Fibroblast of villous mesenchyme (primary cell): ENCODE results near the gene ZNF331. TPM values are rescaled to one million over a fixed set of nuclear protein-coding genes. Genes with fewer than 3 reads are reported as not detected.
"Not testable (repeated sequence)": the region's sequence is repeated elsewhere in the genome, so short reads cannot be mapped to it uniquely, and the experiment has no call there.

Experiments used
- DNase-seq: peaks from one replicate; pipeline ENCODE4 v3.0.0-alpha.2; 2010; ENCODE audit warnings: low read depth
- H3K4me3 ChIP-seq: 2 replicates; pipeline ENCODE4 v1.5.1; 2011; ENCODE audit warnings: low read depth, mild to moderate bottlenecking, low read length
- total RNA-seq: library from RNA; depleted of rRNA; stranded (reverse); fragments of >200 nt; gene quantifications from 2 replicates; pipeline ENCODE4 v1.2.3, GENCODE V29; 2012
- TF ChIP-seq, protein P1 (sequence below): IDR thresholded peaks from 2 replicates; pipeline ENCODE4 v1.5.1; 2012; ENCODE audit warnings: low read depth, mild to moderate bottlenecking, low read length; ENCODE audit not compliant: insufficient read depth

Gene ZNF331
- total RNA-seq = 9.0 and 13.4 TPM in 2 replicates

DNA sequence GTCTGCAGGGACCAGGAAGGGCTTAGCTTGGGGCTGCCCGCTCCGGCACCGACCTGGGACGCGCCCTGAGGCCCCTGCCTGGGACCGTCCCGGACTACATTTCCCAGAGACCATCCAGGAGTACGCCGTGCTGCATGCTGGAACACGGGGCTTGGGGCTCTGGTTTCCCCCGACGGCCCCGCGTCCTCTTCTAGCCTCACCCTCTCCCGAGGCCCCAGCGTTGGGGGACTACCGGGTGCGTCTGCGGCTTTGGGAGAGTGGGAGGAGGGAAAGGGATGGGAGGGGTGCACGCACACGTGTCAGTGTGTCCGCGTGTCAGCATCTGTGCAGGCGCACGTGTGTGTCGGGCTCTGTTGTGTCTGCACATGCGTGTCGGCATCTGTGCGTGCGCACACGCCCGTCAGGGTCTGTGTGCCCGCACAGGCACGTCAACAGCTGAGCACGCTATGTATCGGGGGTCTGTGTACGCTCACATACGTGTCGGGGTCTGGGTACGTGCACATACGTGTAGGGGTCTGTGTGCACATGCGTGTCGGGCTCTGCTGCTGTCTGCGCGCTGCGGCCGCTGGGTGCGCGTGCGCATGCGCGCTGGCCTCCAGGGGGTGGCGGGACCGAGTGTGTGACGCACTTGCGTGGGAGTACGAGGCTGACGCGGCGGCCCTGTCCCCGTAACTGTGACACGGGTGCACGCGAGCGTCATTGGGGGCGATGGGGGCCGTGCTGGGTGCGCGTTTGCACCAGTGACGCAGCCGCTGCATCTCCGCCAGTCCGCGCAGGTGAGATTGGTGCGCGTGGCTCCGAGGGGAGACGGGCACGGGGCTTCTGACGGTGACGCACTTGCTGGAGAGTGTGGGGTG is at the start of gene ZNF331:
Gene ZNF331, plus strand, starts transcription at position 625 of the 857 bp plus-strand sequence. CDS start 31,232 bp downstream, outside the sequence.
- TF ChIP-seq, protein P1, sequence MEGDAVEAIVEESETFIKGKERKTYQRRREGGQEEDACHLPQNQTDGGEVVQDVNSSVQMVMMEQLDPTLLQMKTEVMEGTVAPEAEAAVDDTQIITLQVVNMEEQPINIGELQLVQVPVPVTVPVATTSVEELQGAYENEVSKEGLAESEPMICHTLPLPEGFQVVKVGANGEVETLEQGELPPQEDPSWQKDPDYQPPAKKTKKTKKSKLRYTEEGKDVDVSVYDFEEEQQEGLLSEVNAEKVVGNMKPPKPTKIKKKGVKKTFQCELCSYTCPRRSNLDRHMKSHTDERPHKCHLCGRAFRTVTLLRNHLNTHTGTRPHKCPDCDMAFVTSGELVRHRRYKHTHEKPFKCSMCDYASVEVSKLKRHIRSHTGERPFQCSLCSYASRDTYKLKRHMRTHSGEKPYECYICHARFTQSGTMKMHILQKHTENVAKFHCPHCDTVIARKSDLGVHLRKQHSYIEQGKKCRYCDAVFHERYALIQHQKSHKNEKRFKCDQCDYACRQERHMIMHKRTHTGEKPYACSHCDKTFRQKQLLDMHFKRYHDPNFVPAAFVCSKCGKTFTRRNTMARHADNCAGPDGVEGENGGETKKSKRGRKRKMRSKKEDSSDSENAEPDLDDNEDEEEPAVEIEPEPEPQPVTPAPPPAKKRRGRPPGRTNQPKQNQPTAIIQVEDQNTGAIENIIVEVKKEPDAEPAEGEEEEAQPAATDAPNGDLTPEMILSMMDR = peak; percentile 22

DNA sequence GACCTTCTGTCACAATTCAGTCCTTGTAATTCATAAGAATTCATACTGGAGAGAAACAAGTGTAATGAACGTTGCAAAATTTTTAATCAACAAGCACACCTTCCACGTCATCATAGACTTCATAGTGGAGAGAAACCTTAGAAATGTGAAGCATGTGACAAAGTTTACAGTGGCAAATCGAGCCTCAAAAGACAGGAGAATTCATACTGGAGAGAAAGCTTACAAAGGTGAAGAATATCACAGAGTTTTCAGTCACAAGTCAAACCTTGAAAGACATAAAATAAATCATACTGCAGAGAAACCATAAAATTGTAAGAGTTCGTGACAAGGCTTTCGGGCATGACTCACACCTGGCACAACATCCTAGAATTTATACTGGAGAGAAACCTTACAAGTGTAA is 45.8 kb upstream of the ZNF331 start:
- no peak overlapping the region for H3K4me3 ChIP-seq
- TF ChIP-seq, protein P1 = no peak
- no peak for DNase-seq

More for the DNA sequence above, at the start of gene ZNF331:
- peak within 1 kb of the TSS; percentile 80 for H3K4me3 ChIP-seq
- DNase-seq = peak; percentile 82

DNA sequence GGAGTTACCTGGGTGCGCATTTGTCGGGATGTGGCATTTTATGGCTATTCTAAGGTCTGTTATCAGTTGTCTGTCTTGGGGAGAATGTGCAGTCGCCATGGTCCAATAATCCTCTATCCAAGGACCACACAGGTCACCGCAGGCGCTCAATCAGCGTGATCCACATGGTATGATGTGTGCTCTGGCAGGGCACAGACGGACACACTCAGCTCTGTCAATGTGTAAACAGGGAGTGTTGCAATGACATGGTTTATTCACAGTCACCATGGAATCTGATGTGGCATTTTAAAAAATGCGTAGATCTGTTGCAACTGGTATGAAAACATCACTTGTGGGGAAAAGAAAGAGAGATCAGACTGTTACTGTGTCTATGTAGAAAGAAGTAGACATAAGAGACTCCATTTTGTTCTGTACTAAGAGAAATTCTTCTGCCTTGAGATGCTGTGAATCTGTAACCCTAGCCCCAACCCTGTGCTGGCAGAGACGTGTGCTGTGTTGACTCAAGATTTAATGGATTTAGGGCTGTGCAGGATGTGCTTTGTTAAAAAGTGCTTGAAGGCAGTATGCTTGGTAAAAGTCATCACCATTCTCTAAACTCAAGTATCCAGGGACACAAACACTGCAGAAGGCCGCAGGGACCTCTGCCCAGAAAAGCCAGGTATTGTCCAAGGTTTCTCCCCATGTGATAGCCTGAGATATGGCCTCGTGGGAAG is 40.5 kb upstream of the ZNF331 start:
- H3K4me3 ChIP-seq = not testable (repeated sequence)
- peak; percentile 68 for DNase-seq

DNA sequence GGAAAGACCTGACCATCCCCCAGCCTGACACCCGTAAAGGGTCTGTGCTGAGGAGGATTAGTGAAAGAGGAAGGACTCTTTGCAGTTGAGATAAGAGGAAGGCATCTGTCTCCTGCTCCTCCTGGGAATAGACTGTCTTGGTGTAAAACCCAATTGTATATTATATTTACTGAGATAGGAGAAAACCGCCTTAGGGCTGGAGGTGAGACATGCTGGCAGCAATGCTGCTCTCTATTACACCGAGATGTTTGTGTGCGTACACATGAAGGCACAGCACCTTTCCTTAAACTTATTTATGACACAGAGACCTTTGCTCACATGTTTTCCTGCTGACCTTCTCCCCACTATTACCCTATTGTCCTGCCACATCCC is 39.9 kb upstream of the ZNF331 start:
- peak; percentile 27 for DNase-seq
- not testable (repeated sequence) for H3K4me3 ChIP-seq

DNA sequence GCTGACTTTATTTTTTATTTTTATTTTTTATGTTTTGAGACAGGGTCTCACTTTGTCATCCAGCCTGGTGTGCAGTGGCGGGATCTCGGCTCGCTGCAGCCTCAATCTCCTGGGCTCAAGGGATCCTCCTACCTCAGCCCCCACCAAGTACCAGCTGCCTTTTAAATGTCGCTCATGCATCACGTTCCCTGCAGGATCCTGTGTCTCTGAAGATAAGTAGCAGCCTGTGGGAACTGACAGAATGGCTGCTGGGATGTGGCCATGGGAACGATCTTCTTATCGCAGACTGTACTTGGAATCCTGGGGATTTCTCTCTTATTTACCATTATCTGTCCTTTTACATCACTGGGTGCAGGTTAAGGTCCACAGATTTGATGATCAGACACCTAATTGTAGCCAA is 34.8 kb upstream of the ZNF331 start:
- not testable (repeated sequence) for H3K4me3 ChIP-seq, DNase-seq

DNA sequence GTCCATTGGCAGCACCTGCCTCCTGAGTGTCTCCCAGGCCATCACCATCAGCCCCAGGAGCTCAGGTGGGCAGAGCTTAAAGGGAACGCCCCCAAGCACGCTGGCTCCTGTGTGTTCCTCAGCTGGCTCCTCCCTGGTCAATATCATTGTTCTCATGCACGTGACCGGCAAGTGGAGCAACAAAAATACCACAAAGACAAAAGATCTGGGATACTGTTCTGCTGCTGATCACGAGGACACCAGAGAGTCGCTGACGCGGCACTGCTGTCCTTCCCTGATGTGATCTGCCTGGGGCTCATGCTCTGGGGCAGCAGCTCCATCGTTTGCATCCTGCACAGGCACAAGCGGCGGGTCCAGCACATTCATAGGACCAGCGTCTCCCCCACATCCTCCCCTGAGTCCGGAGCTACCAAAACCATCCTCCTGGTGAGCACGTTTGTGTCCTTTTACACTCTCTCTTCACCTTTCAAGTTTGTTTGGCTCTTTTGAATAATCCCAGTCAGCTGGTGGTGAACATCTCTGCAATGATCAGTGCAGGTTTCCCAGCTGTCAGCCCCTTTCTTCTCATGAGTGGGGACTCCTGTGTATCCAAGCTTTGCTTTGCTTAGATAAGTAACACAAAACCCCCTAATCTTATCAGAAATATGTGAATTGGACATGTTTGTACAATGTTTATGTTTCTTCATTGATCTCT is 34.1 kb upstream of the ZNF331 start:
- not testable (repeated sequence) for H3K4me3 ChIP-seq
- peak; percentile 36 for DNase-seq

DNA sequence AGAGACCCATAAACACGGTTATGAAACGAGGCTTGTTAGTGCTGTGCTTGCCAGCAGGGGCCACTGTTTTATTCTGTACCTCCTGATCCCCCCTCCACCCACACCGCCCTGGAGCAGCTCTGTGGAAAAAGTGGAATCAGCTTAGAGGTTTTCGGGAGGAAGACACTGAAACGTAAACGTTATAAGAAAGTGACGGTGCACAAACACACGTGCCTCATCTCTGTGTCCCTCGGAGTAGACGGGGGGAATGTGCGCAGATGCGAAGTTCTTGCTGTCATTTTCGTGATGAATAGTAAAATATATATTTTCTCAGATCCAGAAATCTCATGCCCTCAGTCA is 33.6 kb upstream of the ZNF331 start:
- DNase-seq = peak; percentile 73
- TF ChIP-seq, protein P1 = peak; percentile 39
- peak overlapping the region; percentile 31 for H3K4me3 ChIP-seq

DNA sequence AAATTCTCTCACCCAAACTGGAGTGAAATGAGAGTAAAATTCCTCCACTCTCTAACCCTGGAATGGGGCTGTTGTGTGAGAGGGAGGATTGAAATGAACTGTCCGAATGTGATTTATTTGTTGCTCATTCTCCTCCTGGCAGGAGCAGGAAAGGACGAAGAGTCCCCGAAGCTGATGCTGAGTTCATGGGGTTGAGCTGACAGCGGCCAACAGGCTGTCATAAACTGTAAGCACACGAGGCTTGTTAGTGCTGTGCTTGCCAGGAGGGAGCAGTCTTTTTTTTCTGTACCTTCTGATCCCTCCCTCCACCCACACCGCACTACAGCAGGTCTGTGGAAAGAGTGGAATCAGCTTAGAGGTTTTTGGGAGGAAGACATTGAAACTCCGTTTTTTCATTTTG is 33.1 kb upstream of the ZNF331 start:
- DNase-seq = peak; percentile 63
- TF ChIP-seq, protein P1 = no peak
- H3K4me3 ChIP-seq = peak overlapping the region; percentile 31

DNA sequence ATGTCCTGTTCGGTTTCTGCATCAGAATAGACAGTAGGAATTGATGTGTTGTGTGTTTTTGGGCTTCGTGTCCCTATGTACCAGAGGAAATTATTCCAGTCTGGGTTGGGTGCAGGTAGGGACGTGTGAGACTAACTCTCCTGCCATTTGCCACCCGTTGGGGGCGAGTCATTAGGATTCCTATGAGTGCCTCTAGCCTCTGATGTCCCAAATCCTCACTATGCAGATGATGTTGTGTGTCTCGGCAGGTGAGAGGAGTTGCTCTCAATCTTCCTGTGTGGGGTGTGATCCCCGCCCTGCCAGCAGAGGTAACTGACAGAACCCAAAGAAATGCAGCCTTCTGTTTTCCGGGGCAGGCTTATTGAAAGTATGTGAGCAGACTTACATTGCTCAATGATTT is 31.2 kb upstream of the ZNF331 start:
- DNase-seq = no peak
- H3K4me3 ChIP-seq = no peak overlapping the region
- TF ChIP-seq, protein P1 = no peak
